ENCODE measurements around the gene BTBD3.

BTBD3 gene

GRCh38 chr20:11951696-11952095, 34.0 kb downstream of the BTBD3 start:
- H3K4me2 ChIP-seq (ENCODE audit: low read length), result no peak overlapping the region
- H3K9ac ChIP-seq (ENCODE audit: low read length), result no peak overlapping the region
- no peaks in the 10 kb centered on the region for H3K4me1 ChIP-seq (ENCODE audit: low read length)
- no peak overlapping the region for H3K4me3 ChIP-seq (ENCODE audit: low read length)
- TF ChIP-seq, protein P1, sequence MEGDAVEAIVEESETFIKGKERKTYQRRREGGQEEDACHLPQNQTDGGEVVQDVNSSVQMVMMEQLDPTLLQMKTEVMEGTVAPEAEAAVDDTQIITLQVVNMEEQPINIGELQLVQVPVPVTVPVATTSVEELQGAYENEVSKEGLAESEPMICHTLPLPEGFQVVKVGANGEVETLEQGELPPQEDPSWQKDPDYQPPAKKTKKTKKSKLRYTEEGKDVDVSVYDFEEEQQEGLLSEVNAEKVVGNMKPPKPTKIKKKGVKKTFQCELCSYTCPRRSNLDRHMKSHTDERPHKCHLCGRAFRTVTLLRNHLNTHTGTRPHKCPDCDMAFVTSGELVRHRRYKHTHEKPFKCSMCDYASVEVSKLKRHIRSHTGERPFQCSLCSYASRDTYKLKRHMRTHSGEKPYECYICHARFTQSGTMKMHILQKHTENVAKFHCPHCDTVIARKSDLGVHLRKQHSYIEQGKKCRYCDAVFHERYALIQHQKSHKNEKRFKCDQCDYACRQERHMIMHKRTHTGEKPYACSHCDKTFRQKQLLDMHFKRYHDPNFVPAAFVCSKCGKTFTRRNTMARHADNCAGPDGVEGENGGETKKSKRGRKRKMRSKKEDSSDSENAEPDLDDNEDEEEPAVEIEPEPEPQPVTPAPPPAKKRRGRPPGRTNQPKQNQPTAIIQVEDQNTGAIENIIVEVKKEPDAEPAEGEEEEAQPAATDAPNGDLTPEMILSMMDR (IDR thresholded peaks at IDR 0.05; ENCODE audit: low read depth, low read length), result no peak
- TF ChIP-seq EZH2phosphoT487 (IDR thresholded peaks at IDR 0.05; ENCODE audit: low read depth), result no peak
- no peaks in the 10 kb centered on the region for H3K27me3 ChIP-seq (ENCODE audit: low read depth, low read length)
- H3K9me3 ChIP-seq (ENCODE audit: insufficient read depth, low read length), result no peaks in the 10 kb centered on the region
- H3K79me2 ChIP-seq (ENCODE audit: low read length), result no peaks in the 10 kb centered on the region
- no peak overlapping the region for H3K27ac ChIP-seq (ENCODE audit: low read length)
- H4K20me1 ChIP-seq (ENCODE audit: insufficient read depth, low read length), result no peaks in the 10 kb centered on the region; the same call in 1 of the 2 replicates
- H3K36me3 ChIP-seq (replicated peaks; ENCODE audit: low read depth, low read length), result no peaks in the 10 kb centered on the region
- H2AFZ ChIP-seq (ENCODE audit: low read depth, low read length), result no peak overlapping the region

DNA sequence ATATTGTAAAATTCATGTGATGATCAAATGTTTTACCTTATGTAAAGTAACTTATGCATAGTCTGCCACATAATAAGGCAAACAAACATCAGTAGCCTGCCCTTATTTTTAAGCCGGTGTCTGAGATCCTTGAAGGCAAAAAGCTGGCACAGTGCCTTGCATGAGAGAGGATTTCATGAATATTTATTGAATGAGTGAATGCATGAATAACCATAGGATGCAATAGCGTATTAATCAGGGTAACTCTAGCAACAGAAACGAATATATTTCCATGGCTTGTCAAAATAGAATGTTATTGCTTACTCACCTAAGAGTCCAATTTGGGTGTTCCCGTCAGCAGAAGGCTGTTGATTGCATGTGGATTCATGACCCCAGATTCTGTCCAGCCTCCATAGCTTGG, 34.9 kb downstream of the BTBD3 start:
- H3K27ac ChIP-seq (ENCODE audit: low read length), result no peak overlapping the region
- H3K27me3 ChIP-seq (ENCODE audit: low read depth, low read length), result no peaks in the 10 kb centered on the region
- H3K36me3 ChIP-seq (replicated peaks; ENCODE audit: low read depth, low read length), result no peaks in the 10 kb centered on the region
- H3K9ac ChIP-seq (ENCODE audit: low read length), result no peak overlapping the region
- H3K9me3 ChIP-seq (ENCODE audit: insufficient read depth, low read length), result no peaks in the 10 kb centered on the region
- H4K20me1 ChIP-seq (ENCODE audit: insufficient read depth, low read length), result no peaks in the 10 kb centered on the region; the same call in 1 of the 2 replicates
- no peak overlapping the region for H3K4me2 ChIP-seq (ENCODE audit: low read length)
- H3K4me1 ChIP-seq (ENCODE audit: low read length), result no peaks in the 10 kb centered on the region
- TF ChIP-seq, protein P1 (IDR thresholded peaks at IDR 0.05; ENCODE audit: low read depth, low read length), result no peak
- TF ChIP-seq EZH2phosphoT487 (IDR thresholded peaks at IDR 0.05; ENCODE audit: low read depth), result no peak
- no peak overlapping the region for H3K4me3 ChIP-seq (ENCODE audit: low read length)
- H2AFZ ChIP-seq (ENCODE audit: low read depth, low read length), result no peak overlapping the region
- H3K79me2 ChIP-seq (ENCODE audit: low read length), result no peaks in the 10 kb centered on the region

GRCh38 chr20:11957911-11958310, 40.2 kb downstream of the BTBD3 start:
- no peaks in the 10 kb centered on the region for H4K20me1 ChIP-seq (ENCODE audit: insufficient read depth, low read length)
- no peak overlapping the region for H3K4me2 ChIP-seq (ENCODE audit: low read length)
- TF ChIP-seq EZH2phosphoT487 (IDR thresholded peaks at IDR 0.05; ENCODE audit: low read depth), result no peak
- TF ChIP-seq, protein P1 (IDR thresholded peaks at IDR 0.05; ENCODE audit: low read depth, low read length), result no peak

DNA sequence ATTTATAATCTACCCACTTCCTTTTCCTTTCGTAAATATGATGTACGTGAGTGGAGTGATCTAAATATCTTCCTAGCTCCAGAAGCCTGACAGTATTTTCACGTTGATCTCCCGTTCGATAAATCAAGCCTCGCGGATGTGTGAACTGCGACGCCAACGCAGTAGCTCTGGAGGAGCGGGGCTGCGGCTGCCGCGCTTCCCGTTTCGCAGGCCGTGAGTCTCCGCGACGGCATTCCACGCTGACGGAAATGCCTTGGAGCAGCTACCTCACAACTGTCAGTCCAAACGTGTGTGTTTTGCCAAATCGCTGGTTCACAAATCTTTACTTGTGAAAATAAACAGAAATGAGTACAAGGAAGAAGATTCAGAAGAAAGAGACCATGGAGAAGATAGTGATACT, 41.2 kb downstream of the BTBD3 start:
- no peaks in the 10 kb centered on the region for H3K79me2 ChIP-seq (ENCODE audit: low read length)
- H4K20me1 ChIP-seq (ENCODE audit: insufficient read depth, low read length), result no peaks in the 10 kb centered on the region
- H3K4me1 ChIP-seq (ENCODE audit: low read length), result no peaks in the 10 kb centered on the region
- no peaks in the 10 kb centered on the region for H3K9me3 ChIP-seq (ENCODE audit: insufficient read depth, low read length)
- no peak overlapping the region for H2AFZ ChIP-seq (ENCODE audit: low read depth, low read length)
- no peaks in the 10 kb centered on the region for H3K27me3 ChIP-seq (ENCODE audit: low read depth, low read length)
- H3K4me2 ChIP-seq (ENCODE audit: low read length), result no peak overlapping the region
- H3K27ac ChIP-seq (ENCODE audit: low read length), result no peak overlapping the region
- H3K4me3 ChIP-seq (ENCODE audit: low read length), result no peak overlapping the region
- no peak overlapping the region for H3K9ac ChIP-seq (ENCODE audit: low read length)
- no peaks in the 10 kb centered on the region for H3K36me3 ChIP-seq (replicated peaks; ENCODE audit: low read depth, low read length)
- TF ChIP-seq EZH2phosphoT487 (IDR thresholded peaks at IDR 0.05; ENCODE audit: low read depth), result no peak
- TF ChIP-seq, protein P1 (IDR thresholded peaks at IDR 0.05; ENCODE audit: low read depth, low read length), result no peak

More at GRCh38 chr20:11957911-11958310, 40.2 kb downstream of the BTBD3 start:
- no peaks in the 10 kb centered on the region for H3K9me3 ChIP-seq (ENCODE audit: insufficient read depth, low read length)
- H3K27ac ChIP-seq (ENCODE audit: low read length), result no peak overlapping the region
- H3K36me3 ChIP-seq (replicated peaks; ENCODE audit: low read depth, low read length), result no peaks in the 10 kb centered on the region
- no peak overlapping the region for H3K4me3 ChIP-seq (ENCODE audit: low read length)
- no peaks in the 10 kb centered on the region for H3K27me3 ChIP-seq (ENCODE audit: low read depth, low read length)
- H2AFZ ChIP-seq (ENCODE audit: low read depth, low read length), result no peak overlapping the region
- H3K4me1 ChIP-seq (ENCODE audit: low read length), result no peaks in the 10 kb centered on the region
- H3K9ac ChIP-seq (ENCODE audit: low read length), result no peak overlapping the region
- H3K79me2 ChIP-seq (ENCODE audit: low read length), result no peaks in the 10 kb centered on the region
